SK-N-MC (cell line): ENCODE measurements around the gene IZUMO4.

Experiments used
- EZH2 ChIP-seq: fragments of 200-600 bp; sonication (generic); IDR thresholded peaks from one replicate; pipeline ENCODE4 v1.6.1; 2017; ENCODE audit warnings: antibody characterized with exemption
- POLR2AphosphoS5 ChIP-seq: IDR thresholded peaks from 2 replicates; pipeline ENCODE4 v1.6.1; 2012; ENCODE audit warnings: mild to moderate bottlenecking, low read depth, low read length, borderline replicate concordance

GRCh38 chr19:2099937-2100718 lies 3.4 kb downstream of the IZUMO4 start:
- TF ChIP-seq EZH2 = no peak
- no peak for TF ChIP-seq POLR2AphosphoS5
